T-helper 1 cell treated with Interleukin-12 subunit alpha and Interleukin-12 subunit beta and Interleukin-4 antibody, amounts not matched to agents 30 ng/mL and 1 ng/mL, for 36 hours (primary cell): Measurements from ENCODE around the gene FRMPD1. TPM values are rescaled to one million over a fixed set of nuclear protein-coding genes. Genes with fewer than 3 reads are reported as not detected.

Experiments used
- intact Hi-C: fragments of 100-400 bp; cut with micrococcal nuclease; formaldehyde crosslinking; loops from one replicate; pipeline ENCODE4 v1.15.1; 2024
- total RNA-seq: library from RNA; stranded (reverse); gene quantifications from 2 replicates; pipeline ENCODE4 v1.2.3, GENCODE V29; 2022

The FRMPD1 gene
- total RNA-seq, 1 donor from 2014 or later, result not detected

DNA sequence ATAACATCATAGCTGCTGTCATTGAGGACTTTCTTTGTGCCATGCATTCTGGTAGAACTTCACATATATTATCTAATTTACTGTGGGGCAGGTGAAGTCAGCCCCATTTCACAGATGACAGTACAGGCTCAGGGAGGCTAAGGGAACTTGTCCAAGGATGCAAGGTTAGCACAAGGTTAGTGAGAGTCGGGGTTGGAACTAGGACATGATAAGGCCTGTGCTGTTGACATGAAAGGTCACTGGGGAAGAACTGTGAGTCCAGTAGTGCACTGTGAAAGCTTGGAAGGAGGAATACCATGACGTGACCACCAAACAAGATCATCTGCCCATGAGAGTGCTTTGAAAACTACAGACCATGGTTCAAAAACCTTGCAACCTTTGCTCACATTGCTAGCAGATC, 26.7 kb downstream of the FRMPD1 start:
- intact Hi-C loops, result no loop called here

DNA sequence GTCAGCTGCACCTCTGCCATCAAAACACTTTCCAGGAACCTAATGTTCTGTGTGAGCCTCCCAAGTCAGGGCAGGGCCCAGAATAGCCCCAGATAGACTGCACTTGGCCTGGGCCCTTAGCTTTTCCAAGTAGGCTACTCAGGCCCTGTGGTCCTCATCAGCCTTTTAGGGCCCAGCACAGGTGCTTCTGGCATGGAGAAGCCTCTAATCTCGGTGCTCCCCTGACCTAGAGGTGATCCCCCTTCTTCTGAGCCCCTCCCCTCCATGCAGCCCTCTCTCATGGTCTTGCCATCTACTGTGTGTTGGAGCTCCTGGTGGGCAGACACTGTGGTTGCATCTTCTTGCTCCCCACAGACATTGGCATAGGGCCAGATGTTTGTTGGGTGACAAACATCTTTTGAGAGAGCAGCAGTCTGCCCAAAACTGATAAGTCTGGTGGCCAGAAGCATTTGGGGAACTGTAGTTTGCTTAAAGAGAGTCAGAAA, 28.1 kb downstream of the FRMPD1 start:
- intact Hi-C loops, result no loop called here

DNA sequence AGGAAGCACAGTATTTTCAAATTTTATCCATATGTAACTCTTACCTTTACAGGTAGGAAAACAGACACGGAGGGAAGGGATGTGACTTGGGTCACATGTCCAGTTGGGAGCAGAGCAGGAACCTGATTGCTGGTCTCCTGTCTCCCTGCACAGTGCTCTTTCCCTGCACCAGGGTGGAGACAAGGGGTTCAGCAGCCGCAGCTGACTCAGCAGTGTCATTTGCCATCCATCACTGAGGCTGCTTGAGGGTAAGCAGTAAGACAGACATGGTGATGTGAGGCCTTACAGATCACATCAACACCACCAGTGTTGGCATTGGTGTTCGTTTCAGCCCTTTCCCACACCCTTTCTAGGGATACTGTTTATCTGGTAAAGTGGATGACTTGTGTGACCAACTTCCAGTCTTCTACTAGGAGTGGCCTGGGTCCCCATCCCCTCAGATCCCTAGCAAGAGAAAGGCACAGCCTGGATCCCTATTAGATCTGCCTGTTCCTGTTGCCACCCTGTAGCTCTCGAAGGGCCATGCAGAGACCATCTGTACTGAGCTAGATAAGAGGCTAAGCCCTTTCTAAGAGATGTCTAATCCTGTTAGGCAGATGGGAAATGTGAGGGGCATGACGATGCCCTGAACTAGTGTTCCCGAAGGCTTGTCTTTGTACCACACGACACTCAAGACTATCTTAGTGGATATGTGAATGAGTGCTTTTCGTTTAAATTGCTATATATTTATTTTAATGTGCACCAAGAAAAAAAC, 29.1 kb downstream of the FRMPD1 start:
- intact Hi-C loops, result no loop called here

DNA sequence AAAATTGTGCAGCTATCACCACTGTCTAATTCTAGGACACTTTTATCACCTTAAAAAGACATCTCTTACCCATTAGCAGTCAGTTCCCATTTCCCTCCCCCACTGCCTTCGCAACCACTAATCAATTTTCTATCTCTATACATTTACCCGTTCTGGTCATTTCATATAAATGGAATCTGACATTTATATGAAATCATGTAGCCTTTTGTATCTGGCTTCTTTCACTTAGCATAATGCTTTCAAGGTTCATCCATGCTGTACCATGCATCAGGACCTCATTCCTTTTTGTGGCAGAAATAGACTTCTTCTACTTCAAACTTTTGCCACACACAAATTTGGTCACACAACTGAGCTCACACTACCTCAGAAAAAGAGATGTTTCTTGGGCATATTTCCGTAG, 32.2 kb downstream of the FRMPD1 start:
- intact Hi-C loops, result no loop called here

DNA sequence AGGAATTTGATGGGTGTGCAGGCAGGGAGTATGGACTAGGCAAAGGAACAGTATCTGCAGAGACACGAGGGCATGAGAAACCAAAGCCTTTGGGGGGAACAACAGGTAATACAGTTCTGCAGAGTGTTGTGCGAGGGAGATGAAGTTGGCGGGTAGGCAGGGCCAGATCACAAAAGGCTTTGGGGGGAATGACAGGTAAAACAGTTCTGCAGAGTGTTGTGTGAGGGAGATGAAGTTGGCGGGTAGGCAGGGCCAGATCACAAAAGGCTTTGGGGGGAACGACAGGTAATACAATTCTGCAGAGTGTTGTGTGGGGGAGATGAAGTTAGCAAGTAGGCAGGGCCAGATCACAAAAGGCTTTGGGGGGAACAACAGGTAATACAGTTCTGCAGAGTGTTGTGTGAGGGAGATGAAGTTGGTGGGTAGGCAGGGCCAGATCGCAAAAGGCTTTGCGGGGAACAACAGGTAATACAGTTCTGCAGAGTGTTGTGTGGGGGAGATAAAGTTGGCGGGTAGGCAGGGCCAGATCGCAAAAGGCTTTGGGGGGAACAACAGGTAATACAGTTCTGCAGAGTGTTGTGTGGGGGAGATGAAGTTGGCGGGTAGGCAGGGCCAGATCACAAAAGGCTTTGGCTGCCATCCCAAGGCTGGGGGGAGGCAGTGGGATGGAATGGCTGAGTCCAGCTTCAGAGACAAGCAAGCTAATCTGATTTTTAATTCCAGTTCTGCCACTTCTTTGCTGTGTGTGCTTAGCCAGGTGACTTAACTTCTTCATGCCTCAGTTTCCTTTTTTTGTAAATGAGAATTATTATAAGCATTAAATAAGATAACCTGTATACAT, 33.0 kb downstream of the FRMPD1 start:
- intact Hi-C loops, result no loop called here

DNA sequence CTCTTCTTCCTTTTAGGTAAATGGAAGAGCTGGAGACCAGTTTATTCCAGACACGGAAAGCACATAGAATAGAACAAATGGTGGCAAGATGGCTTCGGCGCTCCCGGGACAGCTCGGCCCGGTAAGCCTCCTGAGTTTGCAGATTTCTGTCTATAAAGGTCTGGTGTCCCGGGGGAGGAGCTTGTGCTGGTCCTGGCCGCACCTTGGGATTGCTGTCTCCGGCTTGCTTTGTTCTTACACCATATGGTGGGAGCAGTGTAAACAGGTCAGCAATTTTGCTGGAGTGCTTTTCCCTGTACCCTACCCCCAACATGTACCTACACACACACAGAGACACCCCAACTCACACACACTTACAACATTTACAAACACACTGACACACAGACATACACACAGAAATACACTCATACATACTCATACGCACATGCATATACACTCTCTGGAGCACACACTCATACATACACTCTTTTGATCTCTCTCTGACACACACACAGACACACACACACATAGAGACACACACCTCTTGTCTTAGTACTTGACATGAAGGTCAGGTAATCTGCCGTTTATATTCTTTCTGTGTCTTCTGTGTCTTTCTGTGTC, 42.0 kb downstream of the FRMPD1 start:
- intact Hi-C loops, result no loop called here

DNA sequence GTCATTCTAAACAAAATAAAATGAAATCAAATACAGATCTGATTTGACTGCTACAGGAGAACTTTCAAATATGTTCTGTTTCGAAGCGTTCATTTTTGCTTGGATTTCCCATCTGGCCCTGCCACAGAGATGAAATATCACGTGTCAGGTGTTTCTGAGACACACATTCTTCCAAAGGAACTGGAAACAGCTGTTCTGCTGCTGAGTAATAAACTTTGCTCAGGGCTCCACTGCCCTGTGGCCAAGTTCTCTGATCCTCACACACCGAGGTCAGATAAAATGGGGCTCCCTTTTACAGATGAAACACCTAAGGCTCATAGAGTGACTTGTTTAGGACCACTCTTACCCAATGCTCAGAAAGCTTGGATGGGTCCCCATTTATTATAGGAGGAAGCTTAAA, 42.5 kb downstream of the FRMPD1 start:
- intact Hi-C loops, result no loop called here

DNA sequence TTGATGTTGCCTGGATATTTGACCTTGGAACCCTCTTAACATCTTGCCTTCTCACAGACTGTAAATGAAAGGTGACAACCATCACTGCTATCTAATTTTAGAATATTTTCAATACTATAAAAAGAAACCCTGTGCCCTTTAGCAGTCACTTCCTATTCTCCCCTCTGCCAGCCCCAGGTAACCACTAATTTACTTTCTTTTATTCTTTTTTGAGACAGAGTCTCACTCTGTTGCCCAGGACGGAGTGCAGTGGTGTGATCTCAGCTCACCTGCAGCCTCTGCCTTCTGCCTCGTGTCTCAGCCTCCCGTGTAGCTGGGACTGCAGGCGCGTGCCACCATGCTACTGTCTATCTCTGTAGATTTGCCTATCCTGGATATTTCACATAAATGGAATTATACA, 43.6 kb downstream of the FRMPD1 start:
- intact Hi-C loops, result no loop called here

DNA sequence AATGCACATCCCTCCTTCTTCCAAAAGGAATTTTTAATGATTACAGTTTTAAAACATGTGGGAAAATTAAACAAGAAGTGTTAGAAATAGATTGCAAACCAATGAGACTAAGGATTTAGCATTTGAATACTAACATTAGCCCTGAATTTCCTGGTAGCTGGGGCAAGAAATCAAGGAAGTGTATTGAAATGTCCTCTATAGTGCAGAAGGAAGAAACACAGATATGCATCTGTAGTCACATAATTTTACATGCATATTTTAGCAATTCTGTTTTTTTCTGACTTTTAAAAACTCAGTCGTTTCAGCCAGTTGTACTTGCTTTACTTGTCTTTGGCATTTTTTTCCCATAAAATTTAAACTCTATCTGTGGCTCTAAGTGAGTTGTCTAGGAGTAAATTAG, 45.8 kb downstream of the FRMPD1 start:
- intact Hi-C loops, result no loop called here

DNA sequence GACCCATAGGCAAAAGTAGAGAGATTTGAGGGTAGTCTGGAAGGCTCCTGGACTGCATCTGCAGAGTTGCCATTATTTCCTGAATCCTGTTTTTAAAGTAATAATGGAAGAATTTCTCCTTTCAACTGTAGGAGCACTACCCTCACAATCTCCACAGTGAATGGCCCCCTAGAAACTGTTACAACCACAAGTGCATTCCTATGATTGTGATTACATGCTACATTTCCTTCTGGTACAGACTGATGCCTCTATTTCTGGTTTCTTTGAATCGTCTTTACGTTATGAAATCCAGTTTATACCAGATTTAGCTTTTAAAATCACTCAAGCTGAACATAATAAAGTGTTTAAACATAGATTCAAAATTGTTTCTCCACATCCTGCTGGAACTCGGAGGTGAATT, 49.4 kb downstream of the FRMPD1 start:
- intact Hi-C loops, result no loop called here

DNA sequence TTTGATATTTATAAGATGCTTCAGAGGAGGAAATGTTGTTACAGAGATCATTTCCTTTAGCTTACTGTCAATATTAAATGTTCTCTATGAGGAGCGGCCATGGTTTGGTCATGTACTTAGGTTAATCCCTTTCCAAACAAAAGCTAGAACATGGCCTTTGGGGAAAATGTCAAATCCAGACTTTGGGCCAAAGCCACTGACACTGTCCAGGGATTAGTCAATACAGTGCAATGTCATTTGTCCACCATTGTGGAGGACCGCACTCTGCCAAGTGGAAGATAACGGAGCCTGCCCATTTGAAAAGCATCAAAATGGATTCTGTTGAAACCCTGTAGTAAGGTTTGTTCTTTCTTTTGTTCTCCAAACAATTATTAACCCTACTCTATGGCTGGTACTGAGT, 50.1 kb downstream of the FRMPD1 start:
- intact Hi-C loops, result no loop called here

DNA sequence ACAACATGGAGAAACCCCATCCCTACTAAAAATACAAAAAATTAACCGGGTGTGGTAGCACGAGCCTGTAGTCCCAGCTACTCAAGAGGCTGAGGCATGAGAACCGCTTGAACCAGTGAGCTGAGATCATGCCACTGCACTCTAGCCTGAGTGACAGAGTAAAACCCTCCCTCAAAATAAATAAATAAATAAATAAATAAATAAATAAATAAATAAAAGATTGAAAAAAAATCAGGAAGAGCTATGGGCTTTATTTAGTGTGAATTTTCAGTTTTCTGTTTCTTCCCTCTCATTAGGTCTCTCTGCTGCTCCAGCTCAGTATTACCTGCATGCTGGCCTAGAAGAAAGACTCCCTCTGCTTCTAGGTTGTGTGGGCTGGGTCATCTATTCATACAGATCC, 55.0 kb downstream of the FRMPD1 start:
- intact Hi-C loops, result no loop called here

DNA sequence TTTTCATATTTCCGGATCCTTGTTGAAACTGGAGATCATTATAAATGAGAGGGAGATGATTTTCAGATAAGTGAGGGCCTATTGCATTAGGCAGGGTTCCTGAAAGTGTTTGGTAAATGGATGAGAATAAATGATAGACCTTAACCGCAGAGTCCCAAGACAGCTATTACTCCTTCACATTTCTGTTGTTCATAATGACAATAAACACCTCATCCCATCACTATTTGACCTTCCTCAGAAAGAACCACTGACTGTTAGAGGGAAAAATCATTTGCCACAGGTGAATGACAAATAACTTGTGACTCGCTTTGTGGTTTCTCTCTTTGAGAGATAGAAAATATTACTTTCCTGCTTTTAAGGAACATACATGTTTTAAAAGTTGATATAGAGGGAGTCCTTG, 55.5 kb downstream of the FRMPD1 start:
- intact Hi-C loops, result no loop called here

DNA sequence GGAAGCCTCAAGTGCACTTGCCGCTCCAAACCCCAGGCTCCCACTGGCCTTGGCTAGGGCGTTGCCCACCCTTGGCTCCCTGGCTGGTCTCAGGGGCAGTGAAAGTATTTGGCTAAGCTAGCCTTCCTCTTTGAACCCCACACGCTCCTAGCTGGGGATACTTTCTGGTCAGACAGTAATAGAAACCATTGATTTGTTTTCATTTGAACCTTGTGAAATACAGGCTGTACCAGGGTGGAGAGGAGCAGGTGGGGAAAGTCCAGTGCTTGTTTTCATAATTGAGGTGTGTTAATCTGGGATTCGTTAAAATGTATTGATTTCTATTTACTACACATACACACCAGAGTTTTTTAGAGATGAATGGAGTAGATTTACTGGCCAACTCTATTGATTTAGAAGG, 57.0 kb downstream of the FRMPD1 start:
- intact Hi-C loops, result no loop called here

DNA sequence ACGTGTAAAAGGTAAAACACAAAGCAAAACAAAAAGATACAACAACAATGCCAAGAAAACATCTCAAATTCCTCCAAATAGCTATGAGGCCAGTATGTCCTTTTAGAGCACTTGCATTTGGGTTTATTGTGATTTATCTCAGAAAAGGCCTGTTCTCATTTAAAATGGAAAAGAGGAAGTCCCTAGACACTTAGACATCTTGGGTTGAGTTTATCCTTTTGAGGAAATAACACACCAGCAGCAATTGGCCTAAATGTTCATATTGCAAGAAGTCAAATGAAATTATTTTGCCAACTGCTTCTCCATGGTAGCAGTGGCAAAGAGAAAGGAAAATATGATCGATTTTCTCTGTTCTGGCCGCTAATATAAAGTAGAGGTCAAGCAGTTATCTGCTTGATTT, 59.3 kb downstream of the FRMPD1 start:
- intact Hi-C loops, result no loop called here

DNA sequence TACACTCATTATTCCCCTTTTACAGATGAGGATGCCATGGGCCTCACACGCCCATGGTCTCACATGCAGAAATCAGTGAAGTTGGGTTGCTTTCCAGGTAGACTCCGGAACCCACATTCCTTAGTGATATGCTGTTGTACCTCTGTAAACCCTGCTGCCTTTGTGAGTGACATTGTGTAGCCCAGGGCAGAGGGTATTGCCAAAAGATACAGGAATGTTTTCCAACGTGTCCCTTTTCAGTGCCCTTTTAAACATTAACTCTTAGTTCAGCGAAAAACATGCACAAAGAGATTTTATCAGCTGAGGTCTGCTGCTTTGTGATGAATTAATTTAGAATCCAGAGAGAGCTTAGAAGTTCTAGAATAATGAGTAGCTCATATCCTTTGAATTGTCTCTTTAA, 64.5 kb downstream of the FRMPD1 start:
- intact Hi-C loops, result no loop called here

DNA sequence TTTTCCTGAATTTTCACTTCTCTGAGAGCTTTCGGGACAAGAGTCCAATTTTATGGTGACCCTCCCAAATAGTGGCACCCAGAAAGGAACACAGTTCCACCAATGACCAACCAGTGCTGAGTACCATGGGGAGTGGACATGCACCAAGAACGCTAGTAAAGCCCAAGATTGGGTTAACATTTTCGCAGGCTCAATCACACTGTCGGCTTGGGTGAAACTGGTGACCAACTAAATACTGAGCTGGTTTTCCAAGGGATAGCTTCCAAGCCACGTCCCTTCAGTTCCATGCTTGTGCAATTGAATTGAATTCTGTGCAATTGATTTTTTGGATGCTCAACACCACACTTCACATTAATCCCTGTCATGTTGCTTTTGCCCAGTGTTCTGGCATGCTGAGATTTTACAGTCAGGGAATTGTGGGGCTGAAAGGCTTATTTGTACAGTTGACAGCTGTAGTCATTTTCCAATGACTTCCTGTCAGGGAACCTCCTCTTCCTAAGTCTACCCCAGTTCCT, 65.3 kb downstream of the FRMPD1 start:
- intact Hi-C loops, result no loop called here

DNA sequence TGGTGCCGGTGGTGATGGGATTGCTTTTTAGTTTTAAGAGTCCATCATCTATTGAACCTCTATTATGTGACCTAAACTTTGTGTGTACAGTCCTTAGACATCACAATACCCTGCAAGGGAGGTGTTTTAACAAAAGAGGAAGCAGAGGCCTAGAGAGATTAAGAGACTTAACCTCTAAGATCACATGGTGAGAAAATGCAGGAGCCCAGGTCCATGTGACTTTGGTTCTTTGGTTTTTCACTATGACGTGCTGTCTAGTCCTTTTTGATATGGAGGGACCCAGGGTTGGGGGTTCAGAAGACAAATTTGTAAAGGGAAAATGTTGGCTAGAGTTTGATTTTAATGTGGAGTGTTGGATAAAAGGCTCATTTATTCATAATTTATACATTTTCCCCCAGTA, 68.8 kb downstream of the FRMPD1 start:
- intact Hi-C loops, result no loop called here

DNA sequence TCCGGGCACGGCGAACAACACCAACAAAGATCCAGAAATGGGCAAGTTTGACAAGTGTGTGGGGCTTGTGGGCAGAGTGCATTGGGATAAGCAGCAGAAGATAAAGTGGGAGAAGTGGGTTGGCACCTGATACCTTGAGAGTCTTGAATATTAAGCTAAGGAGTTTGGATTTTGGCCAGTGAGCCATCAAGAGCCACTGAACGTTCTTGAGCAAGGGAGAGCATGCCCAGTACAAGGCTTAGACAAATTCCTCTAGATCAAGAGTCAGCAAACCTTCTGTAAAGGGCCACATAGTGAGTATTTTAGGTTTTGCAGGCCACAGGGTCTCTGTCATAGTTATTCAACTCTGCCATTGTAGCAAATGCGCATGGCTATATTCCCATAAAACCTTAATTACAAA, 76.3 kb downstream of the FRMPD1 start:
- intact Hi-C loops, result no loop called here

DNA sequence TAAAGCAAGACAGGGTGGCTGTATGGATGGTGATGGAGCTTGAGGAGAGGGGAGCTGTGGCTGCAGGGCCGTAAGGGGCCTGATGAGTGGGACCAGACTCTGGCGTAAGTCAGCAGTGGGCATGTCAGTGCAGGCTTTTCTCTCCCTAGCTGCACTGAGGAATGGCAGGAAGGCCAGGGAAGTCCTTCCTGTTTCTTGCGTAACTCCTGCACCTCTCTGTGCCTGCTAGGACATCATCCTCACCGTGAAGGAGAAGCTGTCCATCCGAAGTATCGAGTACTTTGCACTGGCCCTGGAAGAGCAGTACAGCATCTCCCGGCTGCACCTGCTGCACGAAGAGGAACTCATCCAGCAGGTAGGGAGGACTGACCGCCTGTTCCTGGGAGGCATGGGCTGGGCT, 78.7 kb downstream of the FRMPD1 start:
- intact Hi-C loops, result no loop called here

DNA sequence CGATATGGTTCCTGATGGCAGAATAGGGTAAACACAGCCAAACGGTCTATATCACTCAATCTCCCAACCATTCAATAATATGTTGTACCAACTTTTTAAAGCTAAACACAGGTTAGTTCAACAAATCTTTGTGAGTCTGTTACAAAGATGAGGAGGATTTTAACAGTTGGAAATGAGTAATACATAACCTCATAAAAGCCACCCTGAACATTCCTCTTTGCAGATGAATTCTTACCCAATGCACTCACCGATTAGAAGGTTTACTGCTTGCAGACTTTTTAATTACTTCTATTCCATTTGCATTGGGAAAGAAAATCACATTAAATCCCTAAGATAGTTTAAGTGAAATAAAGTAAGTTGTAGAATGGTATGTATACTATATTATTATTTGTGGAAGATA, 79.5 kb downstream of the FRMPD1 start:
- intact Hi-C loops, result no loop called here

DNA sequence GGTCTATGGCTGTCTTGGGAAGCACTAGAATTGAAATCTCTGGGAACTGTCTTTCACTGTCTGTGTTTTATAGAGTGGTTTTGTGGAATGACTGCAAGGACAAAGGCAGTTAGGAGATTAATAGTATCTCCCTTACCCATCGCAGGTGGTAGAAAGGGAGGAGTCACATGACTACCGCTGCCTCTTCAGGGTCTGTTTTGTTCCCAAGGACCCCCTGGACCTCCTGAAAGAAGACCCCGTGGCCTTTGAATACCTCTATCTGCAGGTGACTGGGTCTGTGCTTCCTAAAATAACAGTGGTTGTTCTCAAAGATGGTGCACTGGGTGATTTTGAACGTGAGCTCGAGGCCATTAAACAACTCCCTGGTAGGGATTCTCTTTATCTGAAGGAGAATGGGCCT, 80.1 kb downstream of the FRMPD1 start:
- intact Hi-C loops, result no loop called here
